Measurements from ENCODE around the gene IFT25. TPM values are rescaled to one million over a fixed set of nuclear protein-coding genes. Genes with fewer than 3 reads are reported as not detected.

Gene IFT25
- total and polyA plus RNA-seq, 2 of the 13 experiments (the other 11 are each of a cell fraction or from before 2014, with no cell fraction given) = 19.7 to 48.0 TPM

DNA sequence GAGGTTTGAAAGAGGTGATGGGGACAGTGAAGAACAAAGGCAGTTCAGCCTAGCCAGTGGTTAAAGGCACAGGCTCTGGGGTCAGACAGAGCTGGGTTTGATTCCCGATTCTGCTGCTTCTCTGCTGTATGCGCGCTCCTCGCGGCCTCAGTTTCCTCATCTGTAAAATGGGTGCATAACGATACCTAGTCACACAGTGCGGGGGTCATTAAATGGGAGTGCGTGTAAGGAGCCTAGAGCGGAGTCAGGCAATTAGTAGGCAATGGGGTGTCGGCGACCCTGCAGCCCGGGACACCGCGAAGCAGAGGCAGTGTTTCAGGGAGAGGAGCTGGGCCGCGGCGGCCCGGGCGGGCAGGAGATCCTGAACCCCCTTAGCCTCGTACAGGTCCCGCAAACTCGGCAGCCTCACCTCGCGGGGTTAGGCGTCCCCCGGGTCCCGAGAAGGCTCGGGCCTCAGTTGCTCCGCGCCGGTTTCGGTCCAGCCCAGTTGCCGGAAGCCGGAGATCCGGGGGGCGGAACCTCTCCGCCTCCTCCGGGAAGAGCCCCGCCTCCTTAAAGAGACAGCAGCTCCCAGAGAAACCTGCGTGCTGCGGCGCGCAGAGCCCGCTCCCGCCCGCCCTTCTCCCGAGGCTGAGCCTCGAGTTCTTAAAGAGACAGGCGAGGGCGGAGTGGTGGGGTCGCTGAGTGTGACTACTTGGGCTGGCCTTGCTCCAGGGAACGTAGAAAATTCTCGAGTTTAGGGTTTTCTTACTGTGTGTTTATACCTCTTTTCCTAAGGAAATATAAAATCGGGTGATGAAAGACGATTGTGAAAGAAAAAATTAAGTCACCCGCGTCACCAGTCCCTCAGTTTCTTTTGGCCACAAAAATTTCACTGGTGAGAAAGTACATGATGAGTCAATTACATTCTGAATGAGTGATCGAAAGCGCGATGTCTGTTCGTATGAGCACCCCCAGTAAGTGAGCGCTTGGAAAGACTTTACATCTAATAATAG, 55.9 kb downstream of the IFT25 start, which contains the start of gene YIPF1 (continued):
- TF ChIP-seq, protein P1, sequence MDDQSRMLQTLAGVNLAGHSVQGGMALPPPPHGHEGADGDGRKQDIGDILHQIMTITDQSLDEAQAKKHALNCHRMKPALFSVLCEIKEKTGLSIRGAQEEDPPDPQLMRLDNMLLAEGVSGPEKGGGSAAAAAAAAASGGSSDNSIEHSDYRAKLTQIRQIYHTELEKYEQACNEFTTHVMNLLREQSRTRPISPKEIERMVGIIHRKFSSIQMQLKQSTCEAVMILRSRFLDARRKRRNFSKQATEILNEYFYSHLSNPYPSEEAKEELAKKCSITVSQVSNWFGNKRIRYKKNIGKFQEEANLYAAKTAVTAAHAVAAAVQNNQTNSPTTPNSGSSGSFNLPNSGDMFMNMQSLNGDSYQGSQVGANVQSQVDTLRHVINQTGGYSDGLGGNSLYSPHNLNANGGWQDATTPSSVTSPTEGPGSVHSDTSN (CRISPR knock-in tag; IDR thresholded peaks at IDR 0.05; ENCODE audit: borderline replicate concordance) = no peak
- no peak for TF ChIP-seq MBD4 (IDR thresholded peaks at IDR 0.05; ENCODE audit: borderline replicate concordance, low read length)
- TF ChIP-seq, protein P2, sequence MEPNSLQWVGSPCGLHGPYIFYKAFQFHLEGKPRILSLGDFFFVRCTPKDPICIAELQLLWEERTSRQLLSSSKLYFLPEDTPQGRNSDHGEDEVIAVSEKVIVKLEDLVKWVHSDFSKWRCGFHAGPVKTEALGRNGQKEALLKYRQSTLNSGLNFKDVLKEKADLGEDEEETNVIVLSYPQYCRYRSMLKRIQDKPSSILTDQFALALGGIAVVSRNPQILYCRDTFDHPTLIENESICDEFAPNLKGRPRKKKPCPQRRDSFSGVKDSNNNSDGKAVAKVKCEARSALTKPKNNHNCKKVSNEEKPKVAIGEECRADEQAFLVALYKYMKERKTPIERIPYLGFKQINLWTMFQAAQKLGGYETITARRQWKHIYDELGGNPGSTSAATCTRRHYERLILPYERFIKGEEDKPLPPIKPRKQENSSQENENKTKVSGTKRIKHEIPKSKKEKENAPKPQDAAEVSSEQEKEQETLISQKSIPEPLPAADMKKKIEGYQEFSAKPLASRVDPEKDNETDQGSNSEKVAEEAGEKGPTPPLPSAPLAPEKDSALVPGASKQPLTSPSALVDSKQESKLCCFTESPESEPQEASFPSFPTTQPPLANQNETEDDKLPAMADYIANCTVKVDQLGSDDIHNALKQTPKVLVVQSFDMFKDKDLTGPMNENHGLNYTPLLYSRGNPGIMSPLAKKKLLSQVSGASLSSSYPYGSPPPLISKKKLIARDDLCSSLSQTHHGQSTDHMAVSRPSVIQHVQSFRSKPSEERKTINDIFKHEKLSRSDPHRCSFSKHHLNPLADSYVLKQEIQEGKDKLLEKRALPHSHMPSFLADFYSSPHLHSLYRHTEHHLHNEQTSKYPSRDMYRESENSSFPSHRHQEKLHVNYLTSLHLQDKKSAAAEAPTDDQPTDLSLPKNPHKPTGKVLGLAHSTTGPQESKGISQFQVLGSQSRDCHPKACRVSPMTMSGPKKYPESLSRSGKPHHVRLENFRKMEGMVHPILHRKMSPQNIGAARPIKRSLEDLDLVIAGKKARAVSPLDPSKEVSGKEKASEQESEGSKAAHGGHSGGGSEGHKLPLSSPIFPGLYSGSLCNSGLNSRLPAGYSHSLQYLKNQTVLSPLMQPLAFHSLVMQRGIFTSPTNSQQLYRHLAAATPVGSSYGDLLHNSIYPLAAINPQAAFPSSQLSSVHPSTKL (CRISPR knock-in tag; IDR thresholded peaks at IDR 0.05) = 0 out of 2 replicates have a peak, but pooled peaks have one; percentile 36
- TF ChIP-seq GTF3A (CRISPR knock-in tag; conservative IDR thresholded peaks at IDR 0.05) = no peak
- TF ChIP-seq RARG (CRISPR knock-in tag; IDR thresholded peaks at IDR 0.05; ENCODE audit: low read depth) = no peak
- TF ChIP-seq SNAI1 (CRISPR knock-in tag; IDR thresholded peaks at IDR 0.05; ENCODE audit: borderline replicate concordance) = no peak
- no peak for TF ChIP-seq ZEB1 (IDR thresholded peaks at IDR 0.05; ENCODE audit: insufficient replicate concordance, low read depth)
- peak; percentile 59; the same call in 1 of the 2 replicates for TF ChIP-seq ZNF451 (CRISPR knock-in tag; IDR thresholded peaks at IDR 0.05)
- TF ChIP-seq, protein P3, sequence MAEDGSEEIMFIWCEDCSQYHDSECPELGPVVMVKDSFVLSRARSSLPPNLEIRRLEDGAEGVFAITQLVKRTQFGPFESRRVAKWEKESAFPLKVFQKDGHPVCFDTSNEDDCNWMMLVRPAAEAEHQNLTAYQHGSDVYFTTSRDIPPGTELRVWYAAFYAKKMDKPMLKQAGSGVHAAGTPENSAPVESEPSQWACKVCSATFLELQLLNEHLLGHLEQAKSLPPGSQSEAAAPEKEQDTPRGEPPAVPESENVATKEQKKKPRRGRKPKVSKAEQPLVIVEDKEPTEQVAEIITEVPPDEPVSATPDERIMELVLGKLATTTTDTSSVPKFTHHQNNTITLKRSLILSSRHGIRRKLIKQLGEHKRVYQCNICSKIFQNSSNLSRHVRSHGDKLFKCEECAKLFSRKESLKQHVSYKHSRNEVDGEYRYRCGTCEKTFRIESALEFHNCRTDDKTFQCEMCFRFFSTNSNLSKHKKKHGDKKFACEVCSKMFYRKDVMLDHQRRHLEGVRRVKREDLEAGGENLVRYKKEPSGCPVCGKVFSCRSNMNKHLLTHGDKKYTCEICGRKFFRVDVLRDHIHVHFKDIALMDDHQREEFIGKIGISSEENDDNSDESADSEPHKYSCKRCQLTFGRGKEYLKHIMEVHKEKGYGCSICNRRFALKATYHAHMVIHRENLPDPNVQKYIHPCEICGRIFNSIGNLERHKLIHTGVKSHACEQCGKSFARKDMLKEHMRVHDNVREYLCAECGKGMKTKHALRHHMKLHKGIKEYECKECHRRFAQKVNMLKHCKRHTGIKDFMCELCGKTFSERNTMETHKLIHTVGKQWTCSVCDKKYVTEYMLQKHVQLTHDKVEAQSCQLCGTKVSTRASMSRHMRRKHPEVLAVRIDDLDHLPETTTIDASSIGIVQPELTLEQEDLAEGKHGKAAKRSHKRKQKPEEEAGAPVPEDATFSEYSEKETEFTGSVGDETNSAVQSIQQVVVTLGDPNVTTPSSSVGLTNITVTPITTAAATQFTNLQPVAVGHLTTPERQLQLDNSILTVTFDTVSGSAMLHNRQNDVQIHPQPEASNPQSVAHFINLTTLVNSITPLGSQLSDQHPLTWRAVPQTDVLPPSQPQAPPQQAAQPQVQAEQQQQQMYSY (CRISPR knock-in tag; IDR thresholded peaks at IDR 0.05) = no peak
- no peak for TF ChIP-seq RBM22 (optimal IDR thresholded peaks at IDR 0.05; ENCODE audit: low read length)
- TF ChIP-seq, protein P4, sequence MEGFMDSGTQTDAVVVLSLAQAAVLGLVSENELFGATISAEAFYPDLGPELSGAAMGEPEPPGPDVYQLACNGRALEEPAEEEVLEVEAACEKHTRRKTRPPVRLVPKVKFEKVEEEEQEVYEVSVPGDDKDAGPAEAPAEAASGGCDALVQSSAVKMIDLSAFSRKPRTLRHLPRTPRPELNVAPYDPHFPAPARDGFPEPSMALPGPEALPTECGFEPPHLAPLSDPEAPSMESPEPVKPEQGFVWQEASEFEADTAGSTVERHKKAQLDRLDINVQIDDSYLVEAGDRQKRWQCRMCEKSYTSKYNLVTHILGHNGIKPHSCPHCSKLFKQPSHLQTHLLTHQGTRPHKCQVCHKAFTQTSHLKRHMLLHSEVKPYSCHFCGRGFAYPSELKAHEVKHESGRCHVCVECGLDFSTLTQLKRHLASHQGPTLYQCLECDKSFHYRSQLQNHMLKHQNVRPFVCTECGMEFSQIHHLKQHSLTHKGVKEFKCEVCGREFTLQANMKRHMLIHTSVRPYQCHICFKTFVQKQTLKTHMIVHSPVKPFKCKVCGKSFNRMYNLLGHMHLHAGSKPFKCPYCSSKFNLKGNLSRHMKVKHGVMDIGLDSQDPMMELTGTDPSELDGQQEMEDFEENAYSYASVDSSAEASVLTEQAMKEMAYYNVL (CRISPR knock-in tag; IDR thresholded peaks at IDR 0.05; ENCODE audit: borderline replicate concordance) = peak; percentile 59; the same call in 1 of the 2 replicates
- TF ChIP-seq MAZ (IDR thresholded peaks at IDR 0.05; ENCODE audit: borderline replicate concordance, low read depth, low read length) = peak; percentile 93
- TF ChIP-seq MAZ (CRISPR knock-in tag; IDR thresholded peaks at IDR 0.05; ENCODE audit: low read depth) = peak; percentile 89
- peak; percentile 55; the same call in 1 of the 2 replicates for TF ChIP-seq ZNF274 (CRISPR knock-in tag; IDR thresholded peaks at IDR 0.05)
- peak; percentile 98 for TF ChIP-seq CHD4 (IDR thresholded peaks at IDR 0.05; ENCODE audit: borderline replicate concordance, low read length)
- TF ChIP-seq ZNF383 (CRISPR knock-in tag; IDR thresholded peaks at IDR 0.05; ENCODE audit: borderline replicate concordance) = no peak
- no peak for TF ChIP-seq MLLT10 (CRISPR knock-in tag; IDR thresholded peaks at IDR 0.05)

All from HepG2 (cell line).